BE2C (cell line): ENCODE data around the gene NCEH1.

Experiments used
- DNase-seq: peaks from one replicate; pipeline ENCODE4 v3.0.0-alpha.2; 2020
- H3K27me3 ChIP-seq: fragments of 250-450 bp; sonication (Bioruptor Pico); 2 replicates; pipeline ENCODE4 v1.5.1; 2020; ENCODE audit warnings: mild to moderate bottlenecking
- H3K36me3 ChIP-seq: fragments of 250-450 bp; sonication (Bioruptor Pico); 2 replicates; pipeline ENCODE4 v1.5.1; 2020; ENCODE audit warnings: mild to moderate bottlenecking
- H3K4me1 ChIP-seq: fragments of 250-450 bp; sonication (Bioruptor Pico); 2 replicates; pipeline ENCODE4 v1.5.1; 2020
- H3K4me3 ChIP-seq: 2 replicates; pipeline ENCODE4 v1.5.1; 2011; ENCODE audit warnings: low read depth, low read length
- H3K9me3 ChIP-seq: fragments of 250-450 bp; sonication (Bioruptor Pico); 2 replicates; pipeline ENCODE4 v1.5.1; 2020
- CTCF ChIP-seq: IDR thresholded peaks from 2 replicates; pipeline ENCODE4 v1.5.1; 2012; ENCODE audit warnings: mild to moderate bottlenecking, low read depth, low read length

The NCEH1 gene

GRCh38 chr3:172624999-172625398, 85.9 kb downstream of the NCEH1 start:
- H3K36me3 ChIP-seq, result no peaks in the 10 kb centered on the region
- H3K9me3 ChIP-seq, result no peaks in the 10 kb centered on the region
- no peak for TF ChIP-seq CTCF
- H3K27me3 ChIP-seq, result no peaks in the 10 kb centered on the region
- no peak overlapping the region for H3K4me3 ChIP-seq
- no peaks in the 10 kb centered on the region for H3K4me1 ChIP-seq
- no peak for DNase-seq

GRCh38 chr3:172622916-172623700, 87.8 kb downstream of the NCEH1 start:
- DNase-seq, result peak; percentile 32
- Histone ChIP-seq H3K9me3 (no peaks in the 10 kb centered on the region), H3K27me3 (no peaks in the 10 kb centered on the region), H3K4me3 (no peak overlapping the region), H3K4me1 (no peaks in the 10 kb centered on the region), H3K36me3 (no peaks in the 10 kb centered on the region)
- TF ChIP-seq CTCF, result peak; percentile 74

- H3K4me3 ChIP-seq, result no peak overlapping the region
- no peaks in the 10 kb centered on the region for H3K4me1 ChIP-seq
- no peaks in the 10 kb centered on the region for H3K36me3 ChIP-seq
- no peaks in the 10 kb centered on the region for H3K9me3 ChIP-seq
- H3K27me3 ChIP-seq, result no peaks in the 10 kb centered on the region
- DNase-seq, result no peak
- TF ChIP-seq CTCF, result no peak
These were observed 88.7 kb downstream of the NCEH1 start for GRCh38 chr3:172622156-172622555.

- H3K27me3 ChIP-seq, result no peaks in the 10 kb centered on the region
- no peaks in the 10 kb centered on the region for H3K36me3 ChIP-seq
- H3K4me3 ChIP-seq, result no peak overlapping the region
- H3K4me1 ChIP-seq, result no peaks in the 10 kb centered on the region
- H3K9me3 ChIP-seq, result no peaks in the 10 kb centered on the region
- no peak for TF ChIP-seq CTCF
- no peak for DNase-seq
These were observed 92.9 kb downstream of the NCEH1 start for GRCh38 chr3:172617976-172618375.

- Histone ChIP-seq H3K4me3 (no peak overlapping the region), H3K9me3 (no peaks in the 10 kb centered on the region), H3K4me1 (no peaks in the 10 kb centered on the region), H3K36me3 (no peaks in the 10 kb centered on the region), H3K27me3 (no peaks in the 10 kb centered on the region)
- no peak for DNase-seq
- no peak for TF ChIP-seq CTCF
These were observed 93.7 kb downstream of the NCEH1 start for GRCh38 chr3:172617013-172617706.

GRCh38 chr3:172616031-172616461, 94.8 kb downstream of the NCEH1 start:
- Histone ChIP-seq H3K36me3 (no peaks in the 10 kb centered on the region), H3K4me1 (no peaks in the 10 kb centered on the region), H3K9me3 (no peaks in the 10 kb centered on the region), H3K27me3 (no peaks in the 10 kb centered on the region), H3K4me3 (no peak overlapping the region)
- no peak for DNase-seq
- TF ChIP-seq CTCF, result no peak
